Inferior parietal cortex (tissue), 1 donor: Measurements from ENCODE around the gene SPATA2L.
"Not testable (repeated sequence)": the region's sequence is repeated elsewhere in the genome, so short reads cannot be mapped to it uniquely, and the experiment has no call there.

Experiments used
- DNase-seq: peaks from one replicate; pipeline ENCODE4 v3.0.0-alpha.2; 2016; ENCODE audit errors: extremely low spot score

The SPATA2L gene

GRCh38 chr16:89689621-89690020 lies 11.9 kb downstream of the SPATA2L start:
- not testable (repeated sequence) for DNase-seq

GRCh38 chr16:89689142-89689541 lies 12.4 kb downstream of the SPATA2L start:
- no peak for DNase-seq

GRCh38 chr16:89688395-89688794 lies 13.1 kb downstream of the SPATA2L start:
- DNase-seq = no peak

- no peak for DNase-seq
Observed at GRCh38 chr16:89687092-89687940, 14.2 kb downstream of the SPATA2L start.

- DNase-seq = peak; percentile 96
Observed at GRCh38 chr16:89686520-89687091, 14.9 kb downstream of the SPATA2L start, which contains the start of gene CDK10. TSS of gene CDK10 (plus strand) at chr16:89686689. CDS start at chr16:89686711, 22 bp downstream.

- DNase-seq = no peak
Observed at GRCh38 chr16:89685916-89686315, 15.6 kb downstream of the SPATA2L start.

GRCh38 chr16:89678258-89678657 lies 23.2 kb downstream of the SPATA2L start:
- DNase-seq = no peak

- DNase-seq = no peak
Observed at GRCh38 chr16:89672177-89672941, 29.1 kb downstream of the SPATA2L start.

GRCh38 chr16:89671565-89671964 lies 29.9 kb downstream of the SPATA2L start:
- not testable (repeated sequence) for DNase-seq

GRCh38 chr16:89670496-89671431 lies 30.7 kb downstream of the SPATA2L start:
- no peak for DNase-seq

- DNase-seq = no peak
Observed at GRCh38 chr16:89669755-89670154, 31.8 kb downstream of the SPATA2L start.

GRCh38 chr16:89668790-89669158 lies 32.7 kb downstream of the SPATA2L start:
- DNase-seq = no peak

- no peak for DNase-seq
Observed at GRCh38 chr16:89667633-89668032, 33.9 kb downstream of the SPATA2L start.

GRCh38 chr16:89667000-89667399 lies 34.5 kb downstream of the SPATA2L start:
- not testable (repeated sequence) for DNase-seq

GRCh38 chr16:89664238-89664637 lies 37.3 kb downstream of the SPATA2L start:
- DNase-seq = not testable (repeated sequence)

- DNase-seq = no peak
Observed at GRCh38 chr16:89661215-89661614, 40.3 kb downstream of the SPATA2L start.

GRCh38 chr16:89660146-89660545 lies 41.4 kb downstream of the SPATA2L start:
- no peak for DNase-seq

GRCh38 chr16:89658221-89658879 lies 43.2 kb downstream of the SPATA2L start:
- DNase-seq = no peak

GRCh38 chr16:89657442-89658220 lies 43.9 kb downstream of the SPATA2L start, which contains the start of the genes CHMP1A and SPATA33:
TSS of gene CHMP1A (minus strand) at chr16:89657708. CDS start at chr16:89657588, 120 bp downstream.
TSS of gene SPATA33 (plus strand) at chr16:89657836. CDS start at chr16:89657912, 76 bp downstream.
- peak; percentile 85 for DNase-seq
